PFSK-1 (cell line): Measurements from ENCODE around the gene GAGE12J.

Experiments used
- FOXP2 ChIP-seq: optimal IDR thresholded peaks from 2 replicates; pipeline ENCODE3; 2011; ENCODE audit warnings: borderline replicate concordance, control low read depth, inconsistent platforms; ENCODE audit not compliant: insufficient read depth; ENCODE audit errors: extremely low read length, extremely low read depth
- POLR2AphosphoS5 ChIP-seq: IDR thresholded peaks from 2 replicates; pipeline ENCODE4 v1.6.1; 2012; ENCODE audit warnings: low read depth, mild to moderate bottlenecking, control low read depth, low read length, moderate library complexity
- SIN3A ChIP-seq: IDR thresholded peaks from 2 replicates; pipeline ENCODE4 v1.6.1; 2012; ENCODE audit warnings: mild to moderate bottlenecking, low read length, moderate library complexity, borderline replicate concordance; ENCODE audit not compliant: insufficient read depth
- TAF1 ChIP-seq: IDR thresholded peaks from 2 replicates; pipeline ENCODE4 v1.6.1; 2012; ENCODE audit warnings: low read length, control low read depth, borderline replicate concordance; ENCODE audit not compliant: insufficient read depth
- TF ChIP-seq, protein P1 (sequence below), 2 experiments: IDR thresholded peaks; 2 replicates each; pipeline versions ENCODE4 v1.6.1 to v1.8.0; 2011 to 2012; ENCODE audit warnings: low read depth in 2 of 2, low read length in 2 of 2, control low read depth in 1 of 2, inconsistent platforms in 1 of 2, mild to moderate bottlenecking in 1 of 2, moderate library complexity in 1 of 2; ENCODE audit not compliant: insufficient read depth in 1 of 2

GAGE12J gene

DNA sequence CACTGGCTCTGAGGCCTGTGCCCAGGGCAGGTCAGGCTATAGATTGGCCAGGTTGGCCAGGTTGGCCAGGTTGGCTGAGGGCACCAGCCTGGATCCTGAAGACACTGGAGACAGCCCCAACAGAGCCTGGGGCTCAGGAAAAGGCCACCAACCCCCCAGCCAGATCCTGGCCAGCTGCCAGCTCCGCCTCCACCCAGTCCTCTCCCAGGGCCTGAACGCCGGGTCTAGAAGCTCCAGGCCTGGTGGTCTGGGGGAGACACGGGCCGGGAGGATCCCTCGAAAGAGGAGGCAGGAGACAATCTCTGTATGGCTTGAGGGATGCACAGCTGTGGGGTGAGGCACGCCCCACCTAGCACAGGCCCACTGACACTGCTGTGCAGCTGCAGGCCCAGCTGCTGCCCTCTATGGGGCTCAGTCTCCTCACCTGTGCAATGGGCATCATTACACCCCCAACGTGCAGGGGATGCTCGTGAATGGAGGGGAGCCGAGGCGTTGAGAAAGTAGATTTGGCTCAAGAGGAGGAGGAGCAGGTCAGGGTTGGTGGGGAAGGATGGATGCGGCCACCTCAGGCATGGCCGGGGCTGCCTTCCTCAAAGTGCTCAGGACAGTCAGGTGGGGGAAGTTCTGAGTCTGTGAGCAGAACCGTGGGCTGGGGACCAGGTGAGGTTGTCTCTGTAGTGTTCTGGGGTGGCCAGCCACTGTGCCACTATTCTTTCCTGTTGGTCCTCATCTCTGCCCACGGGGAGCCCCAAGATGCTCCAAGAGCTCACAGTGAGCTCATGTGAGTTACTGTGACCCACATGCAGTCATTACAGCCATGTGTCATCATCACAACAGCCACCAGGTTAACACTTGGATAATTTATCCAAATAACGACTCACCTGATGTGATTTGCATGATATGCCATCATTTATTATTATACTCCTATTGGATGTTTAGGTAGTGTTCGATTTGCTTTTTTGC lies 29.2 kb upstream of the GAGE12J start:
- TF ChIP-seq SIN3A (no peak), POLR2AphosphoS5 (no peak)

DNA sequence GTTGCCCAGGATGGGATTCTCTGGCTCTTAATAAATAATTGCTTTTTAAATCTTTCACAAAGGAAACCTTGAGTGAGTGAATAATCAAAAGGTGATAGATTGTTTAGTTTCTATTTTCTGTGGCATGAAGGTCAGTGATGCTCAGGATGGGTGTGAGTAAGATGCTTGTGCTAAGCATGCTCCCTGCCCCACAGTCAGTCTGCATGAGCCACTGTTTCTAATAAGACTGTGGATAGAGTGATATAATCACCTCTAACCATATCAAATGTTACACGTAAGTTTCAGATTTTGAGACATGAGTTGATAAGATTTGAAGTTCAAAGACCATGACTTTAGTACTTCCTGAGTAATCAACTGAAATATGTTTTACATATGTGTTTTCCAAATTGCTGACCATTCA lies 21.1 kb upstream of the GAGE12J start:
- TF ChIP-seq FOXP2: no peak
- no peak for TF ChIP-seq TAF1
- no peak for TF ChIP-seq POLR2AphosphoS5
- no peak for TF ChIP-seq SIN3A
- TF ChIP-seq, protein P1, sequence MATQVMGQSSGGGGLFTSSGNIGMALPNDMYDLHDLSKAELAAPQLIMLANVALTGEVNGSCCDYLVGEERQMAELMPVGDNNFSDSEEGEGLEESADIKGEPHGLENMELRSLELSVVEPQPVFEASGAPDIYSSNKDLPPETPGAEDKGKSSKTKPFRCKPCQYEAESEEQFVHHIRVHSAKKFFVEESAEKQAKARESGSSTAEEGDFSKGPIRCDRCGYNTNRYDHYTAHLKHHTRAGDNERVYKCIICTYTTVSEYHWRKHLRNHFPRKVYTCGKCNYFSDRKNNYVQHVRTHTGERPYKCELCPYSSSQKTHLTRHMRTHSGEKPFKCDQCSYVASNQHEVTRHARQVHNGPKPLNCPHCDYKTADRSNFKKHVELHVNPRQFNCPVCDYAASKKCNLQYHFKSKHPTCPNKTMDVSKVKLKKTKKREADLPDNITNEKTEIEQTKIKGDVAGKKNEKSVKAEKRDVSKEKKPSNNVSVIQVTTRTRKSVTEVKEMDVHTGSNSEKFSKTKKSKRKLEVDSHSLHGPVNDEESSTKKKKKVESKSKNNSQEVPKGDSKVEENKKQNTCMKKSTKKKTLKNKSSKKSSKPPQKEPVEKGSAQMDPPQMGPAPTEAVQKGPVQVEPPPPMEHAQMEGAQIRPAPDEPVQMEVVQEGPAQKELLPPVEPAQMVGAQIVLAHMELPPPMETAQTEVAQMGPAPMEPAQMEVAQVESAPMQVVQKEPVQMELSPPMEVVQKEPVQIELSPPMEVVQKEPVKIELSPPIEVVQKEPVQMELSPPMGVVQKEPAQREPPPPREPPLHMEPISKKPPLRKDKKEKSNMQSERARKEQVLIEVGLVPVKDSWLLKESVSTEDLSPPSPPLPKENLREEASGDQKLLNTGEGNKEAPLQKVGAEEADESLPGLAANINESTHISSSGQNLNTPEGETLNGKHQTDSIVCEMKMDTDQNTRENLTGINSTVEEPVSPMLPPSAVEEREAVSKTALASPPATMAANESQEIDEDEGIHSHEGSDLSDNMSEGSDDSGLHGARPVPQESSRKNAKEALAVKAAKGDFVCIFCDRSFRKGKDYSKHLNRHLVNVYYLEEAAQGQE (IDR thresholded peaks at IDR 0.05; ENCODE audit: insufficient read depth in 1 of 2, low read depth in 2 of 2, low read length in 2 of 2): no peak

DNA sequence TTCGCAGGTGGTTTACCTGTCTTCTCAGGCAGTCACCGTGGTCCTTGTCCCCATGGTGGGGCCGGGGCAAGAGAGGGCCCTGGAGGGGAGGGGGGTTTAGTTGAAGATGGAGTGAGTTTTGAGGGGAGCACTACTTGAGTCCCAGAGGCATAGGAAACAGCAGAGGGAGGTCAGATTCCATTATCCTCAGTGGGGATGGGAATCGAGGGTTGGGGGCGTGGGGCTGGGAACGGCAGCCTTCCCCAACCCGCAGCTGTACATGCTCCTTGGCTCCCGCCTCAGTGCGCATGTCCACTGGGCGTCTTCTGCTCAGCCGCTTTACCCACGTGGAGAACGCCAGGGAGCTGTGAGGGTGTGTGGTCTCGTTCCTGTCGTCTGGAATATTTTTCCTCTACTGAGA lies 18.5 kb upstream of the GAGE12J start, which contains the start of gene GAGE10:
Gene GAGE10, plus strand, starts transcription at position 301 of the 400 bp plus-strand sequence. CDS start 1,214 bp downstream, outside the sequence.
- TF ChIP-seq FOXP2 (no peak), SIN3A (no peak), TAF1 (no peak), POLR2AphosphoS5 (no peak)
- TF ChIP-seq, protein P1 (IDR thresholded peaks at IDR 0.05; ENCODE audit: insufficient read depth in 1 of 2, low read depth in 2 of 2, low read length in 2 of 2): no peak

DNA sequence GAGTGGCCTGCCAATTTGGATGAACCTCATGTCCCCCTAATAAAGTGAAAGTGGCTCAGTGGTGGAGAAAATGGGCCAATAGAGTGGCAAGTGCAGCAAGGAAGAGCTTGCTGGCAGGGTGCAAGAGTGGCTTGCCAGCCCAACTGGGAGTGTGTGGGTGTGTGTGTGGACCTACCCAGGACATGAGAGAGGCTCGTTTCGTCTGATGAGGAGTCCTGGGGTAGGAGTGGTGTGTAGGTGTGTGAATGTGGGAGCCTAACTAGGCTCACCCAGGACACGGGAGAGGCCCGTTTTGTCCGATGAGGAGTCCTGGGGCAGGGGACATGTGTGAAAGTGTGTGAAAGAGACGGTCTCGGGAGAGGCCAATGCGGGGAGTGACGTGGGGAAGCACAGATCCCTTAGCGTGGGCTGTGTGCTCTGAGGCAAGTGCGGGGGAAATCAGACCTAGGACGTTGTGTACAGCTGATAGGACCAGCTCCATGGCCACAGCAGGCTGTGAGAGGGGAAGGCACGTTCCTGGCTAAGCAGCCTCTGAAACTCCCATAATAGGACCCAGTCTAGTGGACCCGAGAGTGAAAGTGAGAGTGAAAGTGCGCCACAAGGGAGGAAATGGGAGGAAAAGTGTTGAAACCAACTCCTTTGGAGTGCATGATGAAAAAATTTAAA lies 13.1 kb upstream of the GAGE12J start:
- no peak for TF ChIP-seq POLR2AphosphoS5
- no peak for TF ChIP-seq FOXP2
- TF ChIP-seq, protein P1 (IDR thresholded peaks at IDR 0.05; ENCODE audit: insufficient read depth in 1 of 2, low read depth in 2 of 2, low read length in 2 of 2): no peak

DNA sequence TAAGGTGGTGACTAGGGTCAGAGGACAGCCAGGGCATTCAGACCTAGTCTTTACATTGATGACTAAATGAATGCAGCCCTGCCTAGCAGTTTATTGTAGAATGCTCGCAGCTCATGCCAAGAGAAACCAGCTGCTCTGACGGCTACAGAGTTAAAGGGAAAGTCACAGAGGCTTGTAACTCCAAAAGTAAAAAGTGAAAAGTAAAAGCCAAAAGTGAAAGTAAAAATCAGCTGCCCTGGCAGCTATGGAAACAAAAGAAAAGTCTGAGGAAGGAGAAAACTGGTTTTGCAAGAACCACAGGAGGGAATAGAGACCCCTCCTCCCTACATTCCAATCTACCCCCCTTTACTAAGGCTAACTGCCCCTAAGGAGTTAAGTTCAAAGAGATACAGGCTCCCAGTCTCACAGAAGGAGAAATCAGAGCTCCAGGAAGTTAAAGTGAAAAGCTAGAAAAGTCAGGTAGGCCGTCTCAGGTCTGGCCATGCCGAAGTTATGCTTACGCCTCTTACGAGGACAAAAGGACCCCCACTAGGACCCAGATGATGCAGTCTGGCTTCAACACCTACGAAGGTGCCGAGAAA lies 12.3 kb upstream of the GAGE12J start:
- TF ChIP-seq TAF1 (no peak), SIN3A (no peak), FOXP2 (no peak), POLR2AphosphoS5 (no peak)
- TF ChIP-seq, protein P1 (IDR thresholded peaks at IDR 0.05; ENCODE audit: insufficient read depth in 1 of 2, low read depth in 2 of 2, low read length in 2 of 2): no peak
